G401 (cell line): Measurements from ENCODE around the gene FAXC. TPM values are rescaled to one million over a fixed set of nuclear protein-coding genes. Genes with fewer than 3 reads are reported as not detected.

ENCODE experiments used
- DNase-seq: peaks from one replicate; pipeline ENCODE4 v3.0.0-alpha.2; 2015; ENCODE audit warnings: low spot score
- in situ Hi-C: cut with HindIII; loops from 2 replicates; pipeline ENCODE4 v1.10.0; 2016; ENCODE audit warnings: low sequenced_read_pairs, mixed read lengths
- total RNA-seq: library from RNA; depleted of rRNA; stranded (reverse); fragments of >200 nt; shearing (Covaris generic); gene quantifications from 2 replicates; pipeline ENCODE4 v1.2.3, GENCODE V29; 2014; rRNA removed

The FAXC gene
- 0.71 and 2.3 TPM in 2 replicates for total RNA-seq

DNA sequence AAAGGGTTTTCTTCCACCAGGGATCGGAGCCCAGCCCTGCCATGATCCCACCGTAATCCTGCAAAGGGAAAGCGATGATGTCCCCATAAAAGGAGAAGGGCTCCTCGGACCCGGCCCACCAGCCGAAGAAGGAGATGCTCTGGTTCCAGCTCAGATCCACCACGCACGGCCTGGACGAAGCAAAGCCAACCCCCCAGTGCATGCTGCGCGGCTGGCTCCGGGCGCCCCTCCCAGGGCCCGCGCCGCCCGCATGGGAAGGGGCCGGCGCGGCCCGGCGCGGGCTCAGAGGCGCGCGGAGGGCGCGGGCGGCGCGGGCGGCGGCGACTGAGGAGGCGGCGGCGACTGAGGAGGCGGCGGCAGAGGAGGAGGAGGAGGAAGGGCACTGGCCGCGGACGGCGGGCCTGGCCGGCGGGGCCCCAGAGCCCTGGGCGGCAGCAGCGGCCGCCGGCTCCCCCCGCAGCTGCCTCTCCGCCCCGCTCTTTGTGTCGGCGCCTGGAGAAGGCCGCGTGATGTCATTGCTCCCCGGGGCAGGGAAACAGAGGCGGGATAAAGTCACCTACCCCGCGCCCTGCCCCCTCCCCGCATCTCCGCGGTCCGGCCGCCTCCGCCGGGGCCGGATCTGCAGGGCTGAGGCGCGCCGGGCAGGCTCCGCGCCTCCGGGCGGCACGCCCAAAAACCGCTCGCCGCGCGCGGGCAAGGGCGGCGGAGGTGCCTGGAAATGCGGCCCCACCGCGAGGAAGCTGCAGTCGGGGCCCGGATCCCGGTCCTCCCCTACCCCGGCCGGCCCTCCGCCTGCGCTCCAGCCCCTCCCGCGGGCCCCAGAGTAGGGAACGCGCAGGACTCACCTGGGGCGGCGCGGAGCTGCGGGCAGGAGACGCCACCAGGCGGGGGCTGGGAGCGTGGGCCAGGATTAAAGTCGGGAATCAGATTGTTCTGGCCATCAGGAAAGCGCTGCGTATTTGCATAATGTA, at the start of gene FAXC:
FAXC (minus strand) TSS at position 504 of the 971 bp plus-strand sequence; CDS start at position 202, 302 bp downstream.
- in situ Hi-C loops: no loop called here
- peak; percentile 79 for DNase-seq

DNA sequence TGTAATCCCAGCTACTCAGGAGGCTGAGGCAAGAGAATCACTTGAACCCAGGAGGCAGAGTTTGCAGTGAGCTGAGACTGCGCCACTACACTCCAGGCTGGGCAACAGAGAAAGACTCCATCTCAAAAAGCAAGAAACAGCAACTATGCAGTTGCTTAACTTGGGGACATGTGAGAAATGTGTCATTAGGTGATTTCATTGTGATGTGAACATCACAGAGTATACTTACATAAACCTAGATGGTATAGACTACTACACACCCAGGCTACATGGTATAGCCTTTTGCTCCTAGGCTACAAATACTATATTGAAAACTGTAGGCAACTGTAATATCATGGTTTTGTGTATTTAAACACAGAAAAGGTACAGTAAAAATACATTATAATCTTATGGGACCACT, 47.8 kb upstream of the FAXC start:
- in situ Hi-C loops: no loop called here
- DNase-seq: no peak

DNA sequence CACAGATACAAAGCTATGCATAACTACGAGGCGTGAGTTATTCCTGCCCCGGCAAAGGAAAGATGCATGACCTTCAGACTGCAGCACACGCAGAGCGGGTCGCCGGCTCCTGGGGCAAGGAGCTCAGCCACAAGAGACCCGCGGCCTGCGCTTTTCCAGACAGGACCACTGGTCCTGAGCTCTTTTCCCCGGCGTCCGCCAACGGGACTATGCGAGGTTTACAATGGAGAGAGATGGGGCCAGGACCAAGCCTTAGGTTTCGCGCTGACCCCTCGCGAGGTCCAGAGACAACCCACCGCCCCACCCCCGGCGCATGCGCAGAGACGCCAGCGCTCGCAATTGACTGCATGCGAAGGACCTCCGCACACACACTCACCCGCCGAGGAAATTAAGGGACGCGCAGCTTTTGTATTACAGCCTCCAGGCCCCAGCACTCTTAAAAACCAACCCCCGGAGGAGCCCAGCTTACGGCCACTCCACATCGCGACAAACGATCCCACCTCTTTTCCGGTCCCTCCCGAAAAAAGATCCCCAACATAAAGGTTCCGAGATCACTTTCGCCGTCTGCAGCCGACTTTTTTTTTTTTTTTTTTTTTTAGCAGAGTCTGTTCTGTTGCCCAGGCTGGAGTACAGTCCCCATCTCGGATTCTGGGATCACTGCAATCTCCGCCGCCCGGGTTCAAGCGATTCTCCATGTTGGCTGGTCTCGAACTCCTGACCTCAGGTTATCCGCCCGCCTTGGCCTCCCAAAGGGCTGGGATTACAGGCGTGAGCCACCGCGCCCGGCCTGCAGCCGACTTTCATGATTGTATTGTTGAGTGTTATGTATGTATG, 44.4 kb upstream of the FAXC start, which contains the start of gene COQ3:
COQ3 (minus strand) TSS at position 498 of the 834 bp plus-strand sequence; CDS start at position 482, 16 bp downstream.
- in situ Hi-C loops: no loop called here

DNA sequence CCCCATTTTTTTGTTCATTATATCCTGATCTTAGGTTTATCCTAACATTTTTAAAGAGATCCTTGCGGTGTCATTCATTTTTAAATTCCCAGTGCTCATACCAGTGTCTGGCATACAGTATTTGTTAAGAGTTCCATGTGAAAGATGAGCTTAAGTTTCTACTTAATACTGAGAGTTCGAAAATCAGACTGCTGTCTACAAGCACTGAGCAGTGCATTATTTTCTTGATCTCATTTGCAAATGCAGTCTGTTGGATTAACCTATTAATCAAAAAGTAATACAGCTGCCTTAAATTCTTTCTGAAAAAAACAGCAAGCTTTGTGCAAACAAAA, 43.9 kb upstream of the FAXC start:
- in situ Hi-C loops: no loop called here

More for the DNA sequence above, 44.4 kb upstream of the FAXC start, which contains the start of gene COQ3:
- DNase-seq: peak; percentile 72

DNA sequence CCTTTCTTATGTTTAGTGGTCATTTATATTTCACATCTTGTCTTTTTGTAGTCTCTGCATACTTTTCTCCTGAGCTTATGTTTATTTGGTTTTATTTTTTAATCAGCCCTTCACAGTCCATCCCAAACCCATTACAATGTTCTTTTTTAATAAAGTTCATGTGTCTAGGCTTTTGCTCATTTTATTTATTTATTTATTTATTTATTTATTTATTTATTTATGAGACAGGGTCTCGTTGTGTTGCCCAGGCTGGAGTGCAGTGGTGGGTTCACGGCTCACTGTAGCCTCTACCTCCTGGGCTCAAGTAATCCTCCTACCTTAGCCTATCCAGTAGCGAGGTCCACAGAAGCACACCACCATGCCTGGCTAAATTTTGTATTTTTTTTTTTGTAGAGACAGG, 41.4 kb upstream of the FAXC start:
- no peak for DNase-seq
- in situ Hi-C loops: no loop called here

More for the DNA sequence above, 43.9 kb upstream of the FAXC start:
- no peak for DNase-seq

DNA sequence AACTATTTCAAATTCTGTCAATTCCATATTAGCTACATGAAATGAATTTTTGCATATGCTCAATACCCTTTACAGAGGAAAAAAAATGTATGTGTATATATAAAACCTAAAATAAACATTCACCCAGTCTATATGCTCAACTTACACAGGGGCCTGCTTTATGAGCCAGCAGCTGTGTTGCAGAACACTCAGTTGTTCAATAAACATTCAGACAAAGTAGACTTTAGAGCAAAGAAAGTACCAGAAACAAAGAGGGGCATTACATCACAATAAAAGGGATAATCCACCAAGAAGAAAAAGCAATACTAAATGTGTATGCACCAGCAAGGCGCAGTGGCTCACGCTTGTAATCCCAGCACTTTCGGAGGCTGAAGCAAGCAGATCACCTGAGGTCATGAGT, 35.0 kb upstream of the FAXC start:
- DNase-seq: no peak
- in situ Hi-C loops: no loop called here

DNA sequence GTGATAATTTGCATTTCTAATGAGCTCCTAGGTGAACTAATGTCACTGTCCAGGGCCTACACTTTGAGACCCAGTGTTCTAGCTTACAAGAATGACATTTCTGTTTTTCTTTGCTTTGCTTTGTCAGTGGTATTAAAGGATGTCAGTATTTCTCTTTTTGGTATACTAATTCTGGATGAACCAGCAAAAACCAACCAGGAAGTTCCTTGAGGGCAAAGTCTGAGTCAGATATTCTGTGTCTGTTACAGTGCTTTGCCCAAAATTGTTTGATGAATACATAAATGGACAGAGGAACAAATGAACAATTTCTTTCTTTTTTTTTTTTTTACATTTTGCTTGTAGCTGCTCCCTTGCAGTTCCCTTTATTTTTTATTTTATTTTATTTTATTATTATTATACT, 29.2 kb upstream of the FAXC start:
- no peak for DNase-seq

DNA sequence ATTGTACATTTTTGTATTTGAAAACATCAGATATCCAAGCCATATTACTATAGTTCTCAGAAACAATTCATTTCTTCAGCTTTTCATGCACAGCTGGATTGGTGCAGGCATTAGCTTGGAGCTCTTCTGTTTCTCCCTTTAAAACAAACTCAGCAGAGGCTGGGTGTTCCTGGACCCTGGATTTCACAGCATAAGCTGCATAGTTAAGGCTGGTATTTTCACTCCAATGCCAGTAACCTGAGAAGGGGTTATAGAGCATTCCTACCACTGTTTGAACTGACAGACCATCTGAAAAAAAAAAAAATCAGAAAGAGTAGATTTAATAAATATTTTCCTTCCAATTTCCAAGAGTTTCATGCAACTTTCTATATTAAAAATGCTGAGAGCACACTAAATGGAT, 20.1 kb upstream of the FAXC start:
- DNase-seq: no peak
- in situ Hi-C loops: no loop called here

More for the DNA sequence above, 29.2 kb upstream of the FAXC start:
- in situ Hi-C loops: no loop called here

DNA sequence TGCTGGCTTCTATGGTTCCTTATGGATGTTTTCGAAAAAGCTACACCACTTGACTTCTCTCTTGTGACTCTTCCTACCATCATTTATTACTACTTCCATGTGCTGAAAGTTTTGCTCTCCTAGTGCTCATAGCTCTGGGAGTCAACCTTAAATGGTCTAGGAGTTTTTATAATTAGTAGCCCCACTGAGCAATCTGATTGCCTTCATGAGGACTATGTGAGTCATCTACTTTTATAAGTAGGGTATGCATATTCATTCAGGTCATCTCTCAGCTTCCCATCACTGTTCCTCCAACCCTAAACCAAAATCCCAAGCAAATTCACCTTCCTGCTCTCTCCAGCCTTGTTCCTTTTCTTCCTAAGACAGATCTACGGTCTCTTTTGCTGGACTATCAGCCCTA, 17.4 kb upstream of the FAXC start:
- no peak for DNase-seq
- in situ Hi-C loops: no loop called here

DNA sequence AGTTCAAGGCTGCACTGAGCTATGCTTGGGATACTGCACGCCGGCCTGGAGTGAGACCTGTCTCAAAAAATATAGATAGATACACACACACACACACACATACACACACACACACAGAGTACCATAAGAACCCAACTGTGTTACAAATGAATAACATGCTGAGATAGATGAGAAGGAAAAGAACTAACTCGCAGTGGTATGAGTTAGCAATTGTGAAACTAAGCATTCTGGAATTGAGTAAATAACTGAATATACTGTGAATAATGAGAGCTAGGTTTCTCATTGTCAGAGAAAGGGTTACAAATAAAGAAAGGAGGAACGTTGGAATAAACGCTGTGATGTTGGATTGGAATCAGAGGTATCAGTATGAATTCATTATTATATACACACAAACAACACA, 14.6 kb upstream of the FAXC start:
- in situ Hi-C loops: no loop called here
- no peak for DNase-seq

DNA sequence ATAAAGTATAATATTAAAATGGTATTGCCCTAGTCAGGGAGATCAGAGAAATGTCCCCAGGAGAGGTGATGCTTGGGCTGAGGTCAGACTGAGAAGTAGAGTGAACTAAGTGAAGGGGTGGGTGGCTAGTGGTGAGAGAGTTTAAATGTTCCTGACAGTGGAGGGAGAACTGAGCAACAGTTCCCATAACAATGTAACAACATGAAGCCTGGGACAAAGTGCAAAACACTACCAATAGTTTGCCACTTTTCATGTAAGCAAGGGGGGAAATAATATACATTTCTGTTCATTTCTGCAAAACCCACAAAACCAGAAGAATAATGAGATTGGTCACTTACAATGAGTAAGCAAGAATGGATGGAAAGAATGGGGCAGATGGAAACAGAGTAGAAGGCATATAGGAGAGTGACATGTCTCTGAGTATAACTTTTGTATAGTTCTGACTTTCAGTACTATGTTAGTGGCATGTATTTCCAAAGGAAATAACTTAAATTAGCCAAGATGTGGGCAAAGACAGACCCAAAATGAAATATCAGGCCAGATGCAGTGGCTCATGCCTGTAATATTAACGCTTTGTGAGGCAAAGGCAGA, 13.3 kb upstream of the FAXC start:
- DNase-seq: no peak
- in situ Hi-C loops: no loop called here

DNA sequence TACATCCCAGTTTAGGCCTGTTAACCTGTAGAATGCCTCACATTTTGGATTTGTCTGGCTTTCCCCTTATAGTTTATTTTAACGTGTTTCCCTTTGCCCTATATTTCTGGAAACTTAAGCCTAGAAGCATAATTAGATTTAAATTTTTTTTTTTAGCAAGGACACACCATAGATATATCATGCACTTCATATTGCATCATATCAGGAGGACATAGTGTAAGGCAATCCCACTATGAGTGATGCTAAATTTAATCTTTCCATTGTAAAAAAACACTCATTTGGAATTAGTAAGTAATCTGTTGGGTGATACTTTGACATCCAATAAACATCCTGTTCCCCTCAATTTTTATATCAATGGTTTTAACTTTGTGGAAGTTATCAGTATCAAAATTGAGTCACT, 10.3 kb upstream of the FAXC start:
- DNase-seq: no peak
- in situ Hi-C loops: no loop called here

DNA sequence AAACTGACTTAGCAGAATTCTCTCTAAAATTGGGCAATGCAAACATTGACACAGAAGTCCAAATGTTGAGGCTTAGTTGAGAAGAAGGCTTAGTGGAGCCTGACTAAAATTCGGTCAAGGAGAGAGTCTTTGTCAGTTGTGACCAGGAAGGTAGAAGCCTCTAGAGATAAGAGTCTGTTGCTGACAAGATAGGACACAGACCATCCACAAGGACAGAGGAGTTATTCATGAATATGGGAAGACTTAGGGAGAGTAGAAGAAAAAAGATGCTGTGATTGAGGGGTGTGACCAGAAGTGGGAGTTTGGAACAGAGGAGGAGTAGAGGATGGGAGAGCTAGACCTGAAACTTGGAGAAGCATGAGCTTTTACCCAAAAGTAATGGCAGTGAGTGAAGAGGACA, 7.2 kb upstream of the FAXC start:
- DNase-seq: no peak
- in situ Hi-C loops: no loop called here

DNA sequence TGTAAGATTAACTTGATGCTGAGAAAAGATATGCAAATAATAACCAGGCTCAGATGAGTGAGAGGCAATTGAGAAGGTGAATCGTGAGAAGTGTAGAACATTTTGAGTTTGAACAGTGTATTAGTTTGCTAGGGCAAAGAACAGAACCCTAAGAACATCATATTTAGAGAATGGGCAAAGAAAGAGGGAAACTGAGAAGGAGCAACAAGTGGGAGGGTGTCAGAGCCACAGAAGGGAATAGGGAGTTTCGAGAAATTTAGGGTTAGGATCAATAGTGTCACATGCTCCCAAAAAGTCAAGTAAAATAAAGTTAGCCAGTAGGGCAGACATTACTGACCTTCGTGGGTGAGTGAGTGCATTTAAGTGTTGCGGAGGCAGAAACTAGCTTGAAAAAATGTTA, 5.5 kb upstream of the FAXC start:
- no peak for DNase-seq
- in situ Hi-C loops: no loop called here

DNA sequence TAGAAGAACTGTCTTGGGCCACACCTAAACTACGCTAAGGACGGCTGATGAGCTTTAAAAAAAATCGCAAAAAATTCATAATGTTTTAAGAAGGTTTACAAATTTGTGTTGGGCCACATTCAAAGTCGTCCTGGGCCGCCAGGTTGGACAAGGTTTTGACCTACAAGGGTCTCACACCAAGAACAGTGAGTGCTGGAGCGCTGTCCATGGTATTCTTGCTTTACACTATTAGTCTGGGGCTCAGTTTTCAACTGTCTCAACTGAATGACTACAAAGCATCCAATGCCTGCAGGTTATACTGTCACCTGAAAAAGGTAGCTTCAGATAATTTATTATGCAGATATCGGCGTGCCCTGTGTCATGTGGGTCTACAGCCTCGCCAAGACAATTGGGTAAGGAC, 3.7 kb upstream of the FAXC start:
- in situ Hi-C loops: no loop called here
- DNase-seq: no peak

DNA sequence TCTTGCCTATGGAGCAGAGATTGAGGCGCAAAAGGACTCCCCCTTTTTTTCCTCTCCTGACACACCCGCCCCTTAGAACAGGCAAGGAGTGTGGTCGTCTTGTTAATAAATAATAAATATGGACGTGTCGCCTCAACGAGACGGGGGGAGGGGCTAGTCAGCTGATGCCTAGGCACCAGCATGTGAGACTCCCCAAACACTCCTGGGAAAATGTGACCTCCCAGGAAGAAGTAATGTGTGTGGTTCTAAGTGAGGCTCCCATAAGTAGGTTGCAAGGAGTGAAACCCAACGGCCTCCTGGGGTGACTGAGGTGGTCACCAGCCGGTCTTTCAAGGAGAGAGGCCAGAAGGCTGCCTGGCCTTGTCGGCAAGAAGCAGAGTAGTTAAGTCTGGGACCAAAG, 1.1 kb upstream of the FAXC start:
- in situ Hi-C loops: no loop called here
- DNase-seq: peak; percentile 35

DNA sequence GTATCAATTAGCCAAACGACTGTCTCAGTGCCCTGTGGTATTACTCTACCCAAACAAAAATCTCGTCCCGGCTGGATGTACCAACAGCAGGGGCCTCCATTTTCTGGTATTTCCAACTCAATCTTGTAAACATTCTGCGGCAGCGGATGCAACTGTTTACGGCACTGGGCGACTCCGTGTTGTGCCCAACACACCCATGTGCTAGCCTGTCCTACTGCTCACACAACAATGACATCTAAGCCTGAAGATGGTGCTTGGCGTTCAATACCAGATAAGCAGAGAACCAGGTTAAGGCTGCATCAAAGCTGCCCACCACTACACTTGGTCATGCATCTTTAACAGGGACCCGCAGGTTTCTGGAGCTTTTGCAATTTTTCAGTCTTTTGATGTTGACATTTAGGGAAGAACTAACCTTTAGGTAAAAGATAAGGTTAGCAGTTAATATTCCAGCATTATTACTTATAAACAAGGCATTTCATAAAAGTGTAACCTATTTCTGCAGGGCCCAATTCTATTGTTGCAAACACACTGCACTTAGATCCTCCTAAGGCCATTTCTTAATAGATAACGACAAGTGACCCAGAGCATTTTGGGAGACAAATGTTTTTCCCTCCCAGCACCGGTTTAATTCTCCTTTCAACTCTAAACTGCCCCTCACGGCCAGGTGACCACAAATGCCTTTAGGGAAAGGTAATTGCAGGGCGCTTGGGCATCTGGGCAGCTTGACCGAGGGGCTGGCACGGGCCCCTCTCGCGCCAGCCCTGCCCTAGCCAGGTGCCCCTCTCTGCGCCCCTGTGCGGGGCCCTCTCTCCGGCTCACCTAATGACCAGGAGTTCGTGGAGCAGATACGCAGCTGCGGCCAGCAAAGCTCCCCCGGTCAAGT, 945 bp downstream of the FAXC start:
- in situ Hi-C loops: no loop called here
- DNase-seq: peak; percentile 69

DNA sequence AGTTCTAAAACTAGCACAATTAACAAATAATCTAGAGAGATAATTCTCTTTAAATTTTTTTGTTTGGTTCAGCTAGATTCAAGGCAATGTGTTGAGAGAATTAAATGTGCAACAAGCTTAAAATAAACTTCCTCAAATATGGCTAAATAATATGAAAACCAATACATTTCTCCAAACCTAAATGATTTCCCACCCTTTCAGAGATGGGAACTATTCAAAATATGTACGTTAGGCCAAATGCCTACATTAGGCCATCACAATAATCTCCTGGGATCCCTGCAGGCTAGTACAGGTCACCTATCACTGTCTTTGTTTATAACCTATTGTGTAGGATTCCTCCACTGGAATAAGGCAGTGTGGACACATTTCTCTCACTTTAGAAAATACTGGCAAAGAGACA, 1.7 kb downstream of the FAXC start:
- DNase-seq: peak; percentile 46
- in situ Hi-C loops: no loop called here

DNA sequence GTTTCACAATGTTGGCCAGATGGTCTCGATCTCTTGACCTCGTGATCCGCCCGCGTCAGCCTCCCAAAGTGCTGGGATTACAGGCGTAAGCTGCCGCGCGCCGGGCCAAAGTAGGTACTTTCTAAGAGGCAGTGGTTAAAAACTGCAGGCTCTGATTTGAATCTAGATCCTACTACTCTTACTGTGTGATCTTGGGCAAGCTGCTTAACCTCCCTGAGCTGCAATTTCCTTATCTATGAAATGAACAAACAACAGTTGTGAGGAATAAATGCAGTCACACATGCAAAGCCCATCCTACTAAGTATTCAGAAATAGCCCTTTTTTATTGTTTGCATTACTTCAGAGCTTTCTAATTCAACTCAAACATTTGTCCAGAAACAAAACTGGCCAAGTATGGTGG, 2.9 kb downstream of the FAXC start:
- in situ Hi-C loops: no loop called here
- no peak for DNase-seq
